H1 (cell line): ENCODE measurements around the gene PITPNB.

Experiments used
- CHD1 ChIP-seq: IDR thresholded peaks from 2 replicates; pipeline ENCODE4 v1.6.1; 2012; ENCODE audit warnings: low read depth, low read length, improper control_type of control experiment
- CREB1 ChIP-seq: IDR thresholded peaks from 2 replicates; pipeline ENCODE4 v1.6.1; 2012; ENCODE audit warnings: inconsistent platforms
- EP300 ChIP-seq, 2 experiments: IDR thresholded peaks; 1 replicate in 1 of 2; 2 replicates in 1 of 2; pipeline ENCODE4 v1.6.1; 2011 to 2012; ENCODE audit warnings: low read depth in 2 of 2, low read length in 2 of 2, mild to moderate bottlenecking in 2 of 2, borderline replicate concordance in 1 of 2, inconsistent platforms in 1 of 2, moderate library complexity in 1 of 2
- EZH2 ChIP-seq: fragments of 200-600 bp; sonication (generic); IDR thresholded peaks from 2 replicates; pipeline ENCODE4 v1.7.1; 2012; ENCODE audit warnings: low read depth, mild to moderate bottlenecking, moderate library complexity, low read length, inconsistent platforms; ENCODE audit not compliant: severe bottlenecking
- HDAC2 ChIP-seq, 2 experiments: fragments of 300-600 bp in 1 of 2; sonication (generic) in 1 of 2; IDR thresholded peaks; 2 replicates each; pipeline ENCODE4 v1.6.1; 2011 to 2012; ENCODE audit warnings: low read depth in 2 of 2, low read length in 2 of 2, mild to moderate bottlenecking in 2 of 2, moderate library complexity in 2 of 2, borderline replicate concordance in 1 of 2, inconsistent platforms in 1 of 2
- JUN ChIP-seq: IDR thresholded peaks from 2 replicates; pipeline ENCODE4 v1.6.1; 2011; ENCODE audit warnings: low read depth, mild to moderate bottlenecking, improper control_type of control experiment, low read length
- POLR2A ChIP-seq, 2 experiments: IDR thresholded peaks; 1 replicate in 1 of 2; 2 replicates in 1 of 2; pipeline ENCODE4 v1.6.1; 2011; ENCODE audit warnings: low read depth in 2 of 2, low read length in 2 of 2, mild to moderate bottlenecking in 2 of 2; ENCODE audit errors: control extremely low read depth in 1 of 2
- RFX5 ChIP-seq: IDR thresholded peaks from 2 replicates; pipeline ENCODE4 v1.6.1; 2011; ENCODE audit warnings: low read depth, low read length, improper control_type of control experiment, borderline replicate concordance
- SIRT6 ChIP-seq: IDR thresholded peaks from one replicate; pipeline ENCODE4 v1.7.1; 2012; ENCODE audit warnings: low read length, inconsistent platforms
- SRF ChIP-seq: IDR thresholded peaks from 2 replicates; pipeline ENCODE4 v1.6.1; 2011; ENCODE audit warnings: mild to moderate bottlenecking, low read depth, low read length, moderate library complexity
- ZNF274 ChIP-seq: IDR thresholded peaks from 2 replicates; pipeline ENCODE4 v1.7.0; 2012; ENCODE audit warnings: low read length, borderline replicate concordance; ENCODE audit errors: extremely low read depth
- TF ChIP-seq, protein P1 (sequence below), 3 experiments: IDR thresholded peaks; 1 replicate in 2 of 3; 2 replicates in 1 of 3; pipeline versions ENCODE4 v1.5.1 to v1.6.1; 2011; ENCODE audit warnings: low read length in 3 of 3, mild to moderate bottlenecking in 3 of 3, inconsistent platforms in 2 of 3, low read depth in 1 of 3, moderate library complexity in 1 of 3; ENCODE audit not compliant: insufficient read depth in 1 of 3; ENCODE audit errors: control extremely low read depth in 1 of 3
- TF ChIP-seq, protein P2 (sequence below): IDR thresholded peaks from 2 replicates; pipeline ENCODE4 v1.6.1; 2012; ENCODE audit warnings: inconsistent platforms

DNA sequence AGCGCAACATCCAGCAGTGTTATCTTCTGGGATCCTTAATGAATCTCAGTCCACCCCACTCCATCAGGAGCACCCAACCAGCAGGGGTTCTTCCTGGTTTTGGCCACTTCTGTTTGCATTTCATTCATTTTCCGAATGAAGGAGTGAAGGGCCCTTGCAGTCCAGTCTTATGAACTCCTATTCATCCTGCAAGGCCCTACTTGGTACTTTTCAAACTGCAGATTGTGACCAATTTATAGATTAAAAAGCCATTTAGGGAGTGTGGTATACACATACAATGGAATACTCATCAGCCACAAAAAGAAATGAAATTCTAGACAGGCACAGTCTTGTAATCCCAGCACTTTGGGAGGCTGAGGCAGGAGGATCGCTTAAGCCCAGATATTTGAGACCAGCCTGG is 107.3 kb downstream of the PITPNB start:
- TF ChIP-seq, protein P1, sequence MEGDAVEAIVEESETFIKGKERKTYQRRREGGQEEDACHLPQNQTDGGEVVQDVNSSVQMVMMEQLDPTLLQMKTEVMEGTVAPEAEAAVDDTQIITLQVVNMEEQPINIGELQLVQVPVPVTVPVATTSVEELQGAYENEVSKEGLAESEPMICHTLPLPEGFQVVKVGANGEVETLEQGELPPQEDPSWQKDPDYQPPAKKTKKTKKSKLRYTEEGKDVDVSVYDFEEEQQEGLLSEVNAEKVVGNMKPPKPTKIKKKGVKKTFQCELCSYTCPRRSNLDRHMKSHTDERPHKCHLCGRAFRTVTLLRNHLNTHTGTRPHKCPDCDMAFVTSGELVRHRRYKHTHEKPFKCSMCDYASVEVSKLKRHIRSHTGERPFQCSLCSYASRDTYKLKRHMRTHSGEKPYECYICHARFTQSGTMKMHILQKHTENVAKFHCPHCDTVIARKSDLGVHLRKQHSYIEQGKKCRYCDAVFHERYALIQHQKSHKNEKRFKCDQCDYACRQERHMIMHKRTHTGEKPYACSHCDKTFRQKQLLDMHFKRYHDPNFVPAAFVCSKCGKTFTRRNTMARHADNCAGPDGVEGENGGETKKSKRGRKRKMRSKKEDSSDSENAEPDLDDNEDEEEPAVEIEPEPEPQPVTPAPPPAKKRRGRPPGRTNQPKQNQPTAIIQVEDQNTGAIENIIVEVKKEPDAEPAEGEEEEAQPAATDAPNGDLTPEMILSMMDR (IDR thresholded peaks at IDR 0.05; ENCODE audit: control extremely low read depth in 1 of 3, insufficient read depth in 1 of 3, low read depth in 1 of 3, low read length in 3 of 3): no peak
- no peak for TF ChIP-seq RFX5
- TF ChIP-seq CHD1: no peak
- TF ChIP-seq POLR2A (IDR thresholded peaks at IDR 0.05; ENCODE audit: control extremely low read depth in 1 of 2, low read depth in 2 of 2, low read length in 2 of 2): no peak
- TF ChIP-seq, protein P2, sequence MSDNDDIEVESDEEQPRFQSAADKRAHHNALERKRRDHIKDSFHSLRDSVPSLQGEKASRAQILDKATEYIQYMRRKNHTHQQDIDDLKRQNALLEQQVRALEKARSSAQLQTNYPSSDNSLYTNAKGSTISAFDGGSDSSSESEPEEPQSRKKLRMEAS: no peak
- no peak for TF ChIP-seq CREB1
- no peak for TF ChIP-seq SRF
- no peak for TF ChIP-seq HDAC2 (IDR thresholded peaks at IDR 0.05; ENCODE audit: borderline replicate concordance in 1 of 2, low read depth in 2 of 2, low read length in 2 of 2)
- no peak for TF ChIP-seq EZH2
- no peak for TF ChIP-seq JUN
- TF ChIP-seq EP300 (IDR thresholded peaks at IDR 0.05; ENCODE audit: borderline replicate concordance in 1 of 2, low read depth in 2 of 2, low read length in 2 of 2): no peak
- TF ChIP-seq ZNF274: no peak
- TF ChIP-seq SIRT6: no peak
